Spleen (tissue), 13 donors: Measurements from ENCODE around the gene MCM3AP. TPM values are rescaled to one million over a fixed set of nuclear protein-coding genes. Genes with fewer than 3 reads are reported as not detected.

Experiments
- DNase-seq: peaks from one replicate; pipeline ENCODE4 v3.0.0-alpha.2; 2020
- H3K27ac ChIP-seq, 8 donors: fragments of 200-600 bp; sonication (generic) in 7 of 8; 1 replicate in 4 of 8; 2 replicates in 4 of 8; pipeline versions ENCODE4 v1.5.0 to v1.8.0; 2016 to 2021; ENCODE audit warnings: inconsistent platforms in 4 of 8, mild to moderate bottlenecking in 4 of 8, moderate library complexity in 1 of 8
- H3K27me3 ChIP-seq, 7 donors: fragments of 200-600 bp; sonication (generic) in 6 of 7; replicated peaks in 1 of 7; 1 replicate in 4 of 7; 2 replicates in 3 of 7; pipeline versions ENCODE4 v1.5.0 to v1.8.0; 2016 to 2021; ENCODE audit warnings: inconsistent platforms in 3 of 7, mild to moderate bottlenecking in 1 of 7
- H3K36me3 ChIP-seq, 6 donors: fragments of 200-600 bp; sonication (generic) in 5 of 6; 1 replicate in 4 of 6; 2 replicates in 2 of 6; pipeline versions ENCODE4 v1.5.0 to v1.8.0; 2016 to 2021; ENCODE audit warnings: inconsistent platforms in 2 of 6
- H3K4me1 ChIP-seq, 6 donors: fragments of 200-600 bp; sonication (generic) in 5 of 6; 1 replicate in 3 of 6; 2 replicates in 3 of 6; pipeline versions ENCODE4 v1.5.0 to v1.8.0; 2016 to 2021; ENCODE audit warnings: inconsistent platforms in 3 of 6
- H3K4me3 ChIP-seq, 8 donors: fragments of 200-600 bp; sonication (generic) in 7 of 8; 1 replicate in 4 of 8; 2 replicates in 4 of 8; pipeline versions ENCODE4 v1.5.0 to v1.8.0; 2016 to 2021; ENCODE audit warnings: inconsistent platforms in 4 of 8, mild to moderate bottlenecking in 4 of 8, moderate library complexity in 2 of 8
- H3K9me3 ChIP-seq, 8 donors: fragments of 200-600 bp; sonication (generic) in 7 of 8; 1 replicate in 4 of 8; 2 replicates in 4 of 8; pipeline versions ENCODE4 v1.5.0 to v1.8.0; 2016 to 2021; ENCODE audit warnings: inconsistent platforms in 4 of 8
- CTCF ChIP-seq, 11 experiments: fragments of 200-600 bp in 7 of 11; fragments of 450-650 bp in 4 of 11; sonication (generic) in 4 of 11; IDR thresholded peaks in 8 of 11; conservative IDR thresholded peaks in 3 of 11; 1 replicate in 7 of 11; 2 replicates in 4 of 11; pipeline versions ENCODE4 v1.4.0 to v1.8.0; 2016 to 2021; ENCODE audit warnings: antibody characterized with exemption in 11 of 11, inconsistent platforms in 4 of 11, mild to moderate bottlenecking in 1 of 11
- POLR2A ChIP-seq, 3 donors: fragments of 450-650 bp; IDR thresholded peaks; one replicate each; pipeline ENCODE4 v1.5.1; 2017; ENCODE audit warnings: antibody characterized with exemption in 3 of 3, mild to moderate bottlenecking in 1 of 3
- POLR2AphosphoS5 ChIP-seq, 3 donors: sonication (generic); formaldehyde crosslinking; IDR thresholded peaks; one replicate each; pipeline ENCODE4 v1.5.1; 2017; ENCODE audit warnings: antibody characterized with exemption in 3 of 3
- WGBS, 5 donors: extraction: QIAGEN DNeasy Blood & Tissue Kit in 3 of 5; methylation state at CpG; one replicate each; pipeline versions ENCODE4 v1.1.5 to v1.1.7; 2013 to 2018; 5-methylcytosine and 5-hydroxymethylcytosine counted together
- intact Hi-C: fragments of 100-400 bp; cut with DNase I; formaldehyde crosslinking; loops from one replicate; pipeline ENCODE4 v1.15.0; 2023; ENCODE audit warnings: low total_unique reads
- long read RNA-seq, 2 donors: transcript quantifications; one replicate each; lab custom pipeline, GENCODE V29; 2026
- polyA plus RNA-seq, 3 donors: library from polyadenylated mRNA; stranded (reverse); fragments of 200-250 nt; gene quantifications; one replicate each; pipeline ENCODE4 v1.2.1, GENCODE V29; 2013
- total RNA-seq, 7 donors: library from RNA; depleted of rRNA in 3 of 7; stranded (reverse); fragments of >200 nt in 3 of 7; fragmentation: NEBNext Ultra II Directional in 4 of 7; extraction: Animal tissue kit (Norgen Biotek cat#: 25700) in 4 of 7; gene quantifications; one replicate each; pipeline versions ENCODE4 v1.1.0 to v1.2.1, GENCODE V29; 2016 to 2021
- donor health status: healthy with polysubstance abuse.
- donor health status: DM: no; HTN: no; CAD: no; lungs with moderate emphysema.
- donor health status: DM: no; HTN: no; CAD: no.
- donor health status: Bipolar disorder and iron deficiency.
- donor health status: healthy.
- donor health status: DM: no; HTN: no; CAD: no.
- donor health status: DM: yes; HTN: yes; CAD: no.

Gene MCM3AP
- total RNA-seq (100 to 1,000 TPM in 5 of 7 donors, 10 to 100 TPM in 2; 96.8 to 144 (median 115) TPM), polyA plus RNA-seq (10 to 100 TPM; 35.2 to 75.5 (median 55.2) TPM)
- long read RNA-seq, donor 1, full-length matches to known transcripts: 10 of 10 reads
- long read RNA-seq, donor 1, partial matches to known transcripts: 0 of 10 reads
- long read RNA-seq, donor 1, other reads (novel, unspliced or antisense): 0 of 10 reads
- long read RNA-seq, donor 2, full-length matches to known transcripts: 8 of 8 reads
- long read RNA-seq, donor 2, partial matches to known transcripts: 0 of 8 reads
- long read RNA-seq, donor 2, other reads (novel, unspliced or antisense): 0 of 8 reads

DNA sequence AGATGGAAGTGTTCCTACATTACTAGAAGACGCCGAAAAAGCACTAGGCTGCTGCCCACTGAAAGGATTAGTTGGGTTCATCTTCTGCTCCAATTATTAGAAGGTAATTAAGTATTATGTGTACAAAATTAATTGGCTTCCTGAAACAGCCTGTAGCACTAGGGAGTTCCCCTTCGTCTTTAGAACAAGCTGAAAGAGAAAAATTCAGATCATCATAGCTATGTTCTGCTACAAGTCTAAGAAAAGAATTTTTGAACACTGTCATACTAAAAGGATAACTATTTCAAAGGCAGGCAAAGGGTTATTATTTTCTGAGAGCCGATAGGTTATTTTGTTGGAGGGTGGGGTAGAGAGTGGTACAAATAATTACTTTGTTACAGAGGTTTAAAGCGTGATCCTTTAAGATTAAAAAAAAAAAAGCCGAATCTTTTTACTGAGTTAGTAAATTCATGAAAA is at the start of gene MCM3AP:
TSS of gene MCM3AP (minus strand) at position 406 of the 456 bp plus-strand sequence. CDS start at position 81, 325 bp downstream.
- WGBS, 5 donors: 32 to 36% (median 34%) methylated on average over 6 of the region's 6 CpGs
- H3K27ac ChIP-seq: peak within 1 kb of the TSS; percentile 90 to 98 (median 96)
- H3K4me1 ChIP-seq: peaks cover 39 to 91% (median 60%) of the 10 kb centered on the region in 6 donors
- intact Hi-C loops: loop anchor here (5.0 kb wide), 1 partner anchor 42 kb away; a partner anchor contains a TSS
- H3K4me3 ChIP-seq: peak within 1 kb of the TSS; percentile 68 to 99 (median 92)
- DNase-seq: no peak
- no peak for TF ChIP-seq CTCF (IDR thresholded peaks at IDR 0.05 in 8 of 11, conservative IDR thresholded peaks at IDR 0.05 in 3 of 11)
- TF ChIP-seq POLR2AphosphoS5 (IDR thresholded peaks at IDR 0.05): no peak
- no peak for TF ChIP-seq POLR2A (IDR thresholded peaks at IDR 0.05)
- H3K9me3 ChIP-seq: no peaks in the 10 kb centered on the region
- no peaks in the 10 kb centered on the region for H3K27me3 ChIP-seq
- H3K36me3 ChIP-seq: peaks cover 0 to 46% (median 20%) of the 10 kb centered on the region in 6 donors

DNA sequence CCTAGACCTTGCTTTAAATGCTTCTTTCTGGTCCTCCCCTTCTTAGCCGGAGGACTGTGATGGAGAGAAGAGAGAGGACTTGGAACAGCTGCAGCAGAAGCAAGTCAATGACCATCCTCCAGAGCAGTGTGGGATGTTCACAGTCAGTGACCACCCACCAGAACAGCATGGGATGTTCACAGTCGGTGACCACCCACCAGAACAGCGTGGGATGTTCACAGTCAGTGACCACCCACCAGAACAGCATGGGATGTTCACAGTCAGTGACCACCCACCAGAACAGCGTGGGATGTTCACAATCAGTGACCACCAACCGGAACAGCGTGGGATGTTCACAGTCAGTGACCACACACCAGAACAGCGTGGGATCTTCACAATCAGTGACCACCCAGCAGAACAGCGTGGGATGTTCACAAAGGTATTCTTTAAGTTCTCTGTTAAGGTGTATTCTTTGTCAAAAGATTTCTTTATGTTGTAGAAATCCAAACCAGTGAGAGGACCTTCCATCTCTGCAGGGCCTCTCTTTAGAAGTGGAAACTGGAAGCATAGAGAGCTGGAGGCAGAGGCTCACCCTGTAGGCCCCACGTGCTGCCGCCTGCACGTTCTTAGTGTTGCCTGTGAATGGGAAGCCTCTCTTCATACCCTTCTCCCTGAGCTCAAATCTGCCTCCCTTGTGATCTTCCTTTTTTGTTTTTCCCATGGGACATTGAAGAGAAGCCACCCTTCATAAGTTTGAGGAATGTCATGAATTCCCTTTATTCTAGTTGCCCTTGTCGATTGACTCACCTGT is 49.1 kb upstream of the MCM3AP start:
- intact Hi-C loops: no loop called here
- H3K4me3 ChIP-seq: no peak overlapping the region
- TF ChIP-seq CTCF (IDR thresholded peaks at IDR 0.05 in 8 of 11, conservative IDR thresholded peaks at IDR 0.05 in 3 of 11) (no peak), POLR2A (IDR thresholded peaks at IDR 0.05) (no peak), POLR2AphosphoS5 (IDR thresholded peaks at IDR 0.05) (no peak)
- peaks cover 0 to 93% (median 49%) of the 10 kb centered on the region in 6 donors for H3K36me3 ChIP-seq
- no peak overlapping the region for H3K27ac ChIP-seq
- no peaks in the 10 kb centered on the region for H3K9me3 ChIP-seq
- H3K27me3 ChIP-seq: no peaks in the 10 kb centered on the region
- H3K4me1 ChIP-seq: no peaks in the 10 kb centered on the region
- no peak for DNase-seq
- WGBS, 5 donors: 85 to 93% (median 91%) methylated on average over 10 to 12 of the region's 12 CpGs

- peaks cover 6 to 22% (median 14%) of the 10 kb centered on the region in 6 donors for H3K4me1 ChIP-seq
- H3K9me3 ChIP-seq: no peaks in the 10 kb centered on the region
- no peaks in the 10 kb centered on the region for H3K27me3 ChIP-seq
- intact Hi-C loops: loop anchor here (5.0 kb wide), 1 partner anchor 42 kb away; the partner anchor contains the start of genes MCM3AP and YBEY
- no peak overlapping the region for H3K4me3 ChIP-seq
- H3K27ac ChIP-seq: no peak overlapping the region
- no peak for DNase-seq
- WGBS, 5 donors: 96 to 98% (median 96%) methylated on average over 2 of the region's 2 CpGs
- TF ChIP-seq POLR2AphosphoS5 (IDR thresholded peaks at IDR 0.05) (no peak), CTCF (IDR thresholded peaks at IDR 0.05 in 8 of 11, conservative IDR thresholded peaks at IDR 0.05 in 3 of 11) (no peak), POLR2A (IDR thresholded peaks at IDR 0.05) (no peak)
- peaks cover 0 to 76% (median 22%) of the 10 kb centered on the region in 6 donors for H3K36me3 ChIP-seq
Observed at GRCh38 chr21:46329796-46330195, 44.4 kb upstream of the MCM3AP start.
